Fibroblast of skin of right quadriceps (primary cell): ENCODE results near the gene GPC6.
"Not testable (repeated sequence)": the region's sequence is repeated elsewhere in the genome, so short reads cannot be mapped to it uniquely, and the experiment has no call there.

Experiments used
- DNase-seq: peaks from one replicate; pipeline ENCODE4 v3.0.0-alpha.2; 2013

The GPC6 gene

DNA sequence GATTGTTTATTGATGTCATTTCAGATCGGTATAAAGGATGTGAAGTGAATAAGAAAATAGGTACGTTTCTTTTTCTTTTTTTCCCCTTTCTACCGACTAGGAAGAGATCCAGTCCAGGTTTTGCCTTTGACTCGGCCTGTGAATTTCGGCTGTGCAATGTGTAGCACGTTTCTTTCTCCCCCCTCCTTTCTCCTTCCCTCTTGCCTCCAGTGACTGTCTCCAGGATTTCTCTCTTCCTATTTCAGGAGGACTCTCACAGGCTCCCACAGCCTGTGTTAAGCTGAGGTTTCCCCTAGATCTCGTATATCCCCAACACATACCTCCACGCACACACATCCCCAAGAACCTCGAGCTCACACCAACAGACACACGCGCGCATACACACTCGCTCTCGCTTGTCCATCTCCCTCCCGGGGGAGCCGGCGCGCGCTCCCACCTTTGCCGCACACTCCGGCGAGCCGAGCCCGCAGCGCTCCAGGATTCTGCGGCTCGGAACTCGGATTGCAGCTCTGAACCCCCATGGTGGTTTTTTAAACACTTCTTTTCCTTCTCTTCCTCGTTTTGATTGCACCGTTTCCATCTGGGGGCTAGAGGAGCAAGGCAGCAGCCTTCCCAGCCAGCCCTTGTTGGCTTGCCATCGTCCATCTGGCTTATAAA is at the start of gene GPC6:
Gene GPC6, plus strand, starts transcription at position 185 of the 657 bp plus-strand sequence.
- peak; percentile 94 for DNase-seq

DNA sequence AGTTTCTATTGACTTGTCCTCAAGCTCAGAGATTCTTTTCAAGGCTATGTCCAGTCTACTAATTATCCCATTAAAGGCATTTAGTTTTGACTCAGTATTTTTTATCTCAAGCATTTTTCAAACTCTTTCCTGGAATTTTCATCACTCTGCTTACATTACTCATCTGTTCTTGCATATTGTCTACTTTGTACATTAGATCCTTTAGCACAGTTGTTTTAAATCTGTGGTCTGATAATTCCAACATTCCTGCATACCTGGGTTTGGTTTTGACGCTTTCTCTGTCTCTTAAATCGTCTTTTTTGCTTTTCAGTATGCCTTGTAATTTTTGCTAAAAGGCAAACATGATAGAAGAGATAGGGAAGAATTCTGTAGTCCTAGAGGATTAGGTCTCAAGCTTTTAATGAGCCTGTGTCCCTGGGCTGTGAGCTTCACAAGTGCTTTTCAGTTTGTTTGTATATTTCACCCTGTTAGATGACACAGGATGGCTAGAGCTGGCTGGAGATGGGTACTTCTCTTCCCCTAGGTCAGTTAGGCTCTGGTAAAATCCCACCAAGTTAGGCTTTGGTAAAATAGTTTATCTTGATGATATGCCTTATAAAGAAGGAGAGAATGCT is 46.1 kb upstream of the GPC6 start:
- DNase-seq, result peak; percentile 76

GRCh38 chr13:93182406-93182805 is 44.2 kb upstream of the GPC6 start:
- DNase-seq, result no peak

GRCh38 chr13:93183302-93183701 is 43.3 kb upstream of the GPC6 start:
- DNase-seq, result no peak

- no peak for DNase-seq
Measured at GRCh38 chr13:93190006-93190405, 36.6 kb upstream of the GPC6 start.

DNA sequence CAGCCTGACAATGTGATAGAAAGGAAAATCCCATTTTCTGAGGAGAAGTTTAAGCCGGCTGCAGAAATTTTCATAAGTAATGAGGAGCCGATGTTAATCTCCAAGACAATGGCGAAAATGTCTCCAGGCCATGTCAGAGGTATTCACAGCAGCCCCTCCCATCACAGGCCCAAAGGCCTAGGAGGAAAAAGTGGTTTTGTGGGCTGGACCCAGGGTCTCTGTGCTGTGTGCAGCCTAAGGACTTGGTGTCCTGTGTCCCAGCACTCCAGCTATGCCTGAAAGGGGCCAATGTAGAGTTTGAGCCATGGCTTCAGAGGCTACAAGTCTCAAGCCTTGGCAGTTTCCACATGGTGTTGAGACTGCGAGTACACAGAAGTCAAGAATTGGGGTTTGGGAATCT is 32.9 kb upstream of the GPC6 start:
- DNase-seq, result no peak

- DNase-seq, result no peak
Measured at GRCh38 chr13:93199856-93200255, 26.8 kb upstream of the GPC6 start.

- no peak for DNase-seq
Measured at GRCh38 chr13:93200626-93201025, 26.0 kb upstream of the GPC6 start.

- no peak for DNase-seq
Measured at GRCh38 chr13:93201992-93202558, 24.5 kb upstream of the GPC6 start.

GRCh38 chr13:93206778-93207392 is 19.7 kb upstream of the GPC6 start:
- not testable (repeated sequence) for DNase-seq

GRCh38 chr13:93216122-93216521 is 10.5 kb upstream of the GPC6 start:
- no peak for DNase-seq

DNA sequence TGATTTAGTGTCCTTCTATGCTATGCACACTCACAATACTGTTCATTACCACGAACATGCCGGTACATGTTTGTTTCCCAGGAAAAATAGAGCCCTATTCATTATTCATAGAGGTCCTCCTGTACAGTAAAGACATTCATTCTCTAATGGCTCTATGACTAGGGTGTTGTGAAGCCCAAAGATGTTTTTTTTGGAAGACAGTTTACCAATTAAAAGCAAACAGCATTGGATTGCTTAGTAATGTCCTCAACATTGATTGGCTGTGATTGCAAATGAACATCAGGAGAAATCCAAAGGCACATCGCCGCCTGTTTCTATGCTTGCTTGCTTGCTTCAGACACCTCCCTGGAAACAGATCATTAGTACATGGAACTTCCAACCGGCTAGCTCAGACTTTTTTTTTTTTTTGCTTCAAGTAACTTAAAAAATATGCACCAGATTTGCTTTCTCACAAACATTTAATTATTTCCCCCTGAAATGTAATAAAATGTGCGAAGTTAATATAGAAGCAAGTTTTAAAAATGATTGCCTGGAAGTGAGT is 8.8 kb upstream of the GPC6 start:
- no peak for DNase-seq

- DNase-seq, result no peak
Measured at GRCh38 chr13:93218583-93218982, 8.0 kb upstream of the GPC6 start.

DNA sequence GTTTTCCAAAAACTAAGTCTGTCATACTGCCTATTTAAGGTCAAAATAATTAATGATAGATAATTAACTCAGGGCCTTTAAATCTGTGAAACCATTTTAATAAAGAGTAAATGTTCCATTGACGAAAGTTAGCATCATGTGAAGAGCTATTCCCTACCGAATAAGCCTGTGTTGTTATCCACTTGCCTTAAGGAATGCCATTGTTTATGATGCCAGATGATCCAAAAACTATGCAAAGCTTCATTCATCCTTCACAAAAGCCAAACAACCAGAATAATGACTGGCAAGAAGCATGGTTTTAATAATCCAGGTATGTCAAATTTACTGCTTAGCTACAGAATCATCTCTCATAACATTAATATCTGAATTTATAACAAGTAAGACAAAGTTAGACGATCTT is 6.5 kb upstream of the GPC6 start:
- DNase-seq, result no peak

GRCh38 chr13:93222976-93223375 is 3.6 kb upstream of the GPC6 start:
- DNase-seq, result no peak

- peak; percentile 80 for DNase-seq
Measured at GRCh38 chr13:93224535-93224934, 2.1 kb upstream of the GPC6 start.

DNA sequence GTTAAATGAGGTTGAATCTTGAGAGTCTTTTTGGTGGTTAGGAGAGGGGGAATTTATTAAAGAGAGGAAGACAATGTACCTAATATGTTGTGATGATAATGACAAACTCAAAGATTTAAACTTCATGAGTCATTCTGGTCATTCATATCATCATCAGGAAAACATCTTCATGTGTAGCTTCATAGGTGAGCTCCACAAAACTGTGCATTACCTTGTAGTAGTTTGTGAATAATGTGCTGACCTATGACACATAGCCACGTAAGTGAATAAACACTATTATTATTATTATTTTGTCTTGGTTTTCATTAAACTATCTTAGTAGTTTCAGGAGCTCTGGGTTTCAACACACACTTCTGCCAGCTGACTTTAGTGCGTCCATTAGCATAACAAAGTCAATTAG is 997 bp upstream of the GPC6 start:
- DNase-seq, result no peak

DNA sequence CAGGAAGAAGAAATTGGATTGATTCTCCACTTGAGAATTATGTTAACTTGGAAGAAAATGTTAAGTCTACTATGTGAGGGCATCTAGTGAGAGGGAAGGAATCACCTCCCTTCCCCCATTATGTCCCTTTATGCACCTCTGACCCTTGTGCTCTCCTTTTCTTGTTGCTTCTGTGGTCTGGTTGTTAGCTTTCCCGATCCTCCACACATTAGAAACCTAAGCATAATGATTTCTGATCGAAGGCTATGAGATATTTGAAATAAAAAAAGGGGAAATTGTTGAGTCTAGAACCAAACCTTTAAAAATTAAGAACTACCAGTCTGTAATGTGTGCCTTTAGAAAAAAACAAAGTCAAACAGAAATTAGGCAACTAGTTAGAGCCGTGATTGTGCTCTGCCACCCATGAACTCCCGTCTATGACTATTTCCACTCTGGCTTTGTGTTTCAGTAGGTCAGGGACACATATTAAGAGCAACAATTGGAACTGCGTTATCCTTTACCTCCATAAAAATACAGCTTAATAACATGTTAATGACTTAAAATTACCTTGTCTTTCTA is 463 bp upstream of the GPC6 start:
- DNase-seq, result no peak

DNA sequence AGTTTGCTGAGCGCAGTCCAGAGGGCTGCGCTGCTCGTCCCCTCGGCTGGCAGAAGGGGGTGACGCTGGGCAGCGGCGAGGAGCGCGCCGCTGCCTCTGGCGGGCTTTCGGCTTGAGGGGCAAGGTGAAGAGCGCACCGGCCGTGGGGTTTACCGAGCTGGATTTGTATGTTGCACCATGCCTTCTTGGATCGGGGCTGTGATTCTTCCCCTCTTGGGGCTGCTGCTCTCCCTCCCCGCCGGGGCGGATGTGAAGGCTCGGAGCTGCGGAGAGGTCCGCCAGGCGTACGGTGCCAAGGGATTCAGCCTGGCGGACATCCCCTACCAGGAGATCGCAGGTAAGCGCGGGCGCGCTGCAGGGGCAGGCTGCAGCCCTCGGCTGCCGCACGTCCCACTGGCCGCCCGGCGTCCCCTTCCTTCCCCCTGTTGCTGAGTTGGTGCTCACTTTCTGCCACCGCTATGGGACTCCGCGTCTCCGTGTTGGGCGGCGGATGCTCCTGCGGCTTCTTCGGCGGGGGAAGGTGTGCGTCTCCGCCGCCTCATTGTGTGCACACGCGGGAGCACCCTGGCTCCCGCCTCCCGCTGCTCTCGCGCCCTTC is 772 bp downstream of the GPC6 start:
- peak; percentile 61 for DNase-seq

GRCh38 chr13:93227878-93228642 is 1.5 kb downstream of the GPC6 start:
- peak; percentile 90 for DNase-seq

DNA sequence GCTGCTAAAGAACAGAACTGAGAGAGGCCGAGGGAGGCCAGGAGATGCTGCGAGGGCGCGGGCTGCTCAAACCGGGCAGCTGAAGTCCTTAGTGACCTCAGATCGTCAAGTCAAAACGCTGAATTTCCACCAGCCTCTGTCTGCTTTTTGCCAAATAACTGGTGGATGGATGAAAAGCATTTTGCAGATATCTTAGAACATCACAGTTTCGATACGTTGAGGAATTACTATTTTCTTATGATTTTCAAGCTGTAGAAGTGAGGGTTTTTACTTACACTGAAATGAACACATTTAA is 2.0 kb downstream of the GPC6 start:
- no peak for DNase-seq

DNA sequence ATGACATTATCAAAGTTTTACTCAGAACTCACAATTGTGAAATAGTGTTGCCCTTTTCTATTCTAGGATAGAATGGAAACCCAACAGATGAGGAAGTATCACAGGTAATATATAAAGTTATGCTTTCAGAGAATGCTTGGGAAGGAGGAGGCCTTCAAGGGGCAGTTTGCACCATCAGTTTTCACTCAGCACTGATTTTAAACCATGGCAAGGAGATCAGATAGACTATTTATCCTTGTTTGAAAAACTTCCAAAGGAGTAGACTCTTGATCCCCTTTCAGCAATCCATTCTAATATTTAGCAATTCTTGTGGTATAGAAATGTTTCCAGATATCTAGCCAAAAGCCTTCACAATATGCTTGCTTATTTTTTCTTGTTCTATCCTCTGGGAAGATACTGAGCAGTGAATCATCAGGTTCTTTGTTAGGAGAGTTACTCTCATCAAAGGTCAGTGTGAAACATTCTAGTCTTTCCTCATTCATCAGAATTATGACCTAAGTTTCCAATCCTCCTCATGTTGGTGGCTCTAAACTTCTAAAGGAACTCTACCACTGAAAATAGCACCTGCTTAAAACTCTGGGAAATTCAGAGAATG is 3.8 kb downstream of the GPC6 start:
- peak; percentile 89 for DNase-seq
